ENCODE measurements around the gene DBF4. TPM values are rescaled to one million over a fixed set of nuclear protein-coding genes. Genes with fewer than 3 reads are reported as not detected.
"Not testable (repeated sequence)": the region's sequence is repeated elsewhere in the genome, so short reads cannot be mapped to it uniquely, and the experiment has no call there.

DBF4 gene
- total RNA-seq, 3 donors from 2014 or later, result 9.4 to 18.2 (median 13.4) TPM

DNA sequence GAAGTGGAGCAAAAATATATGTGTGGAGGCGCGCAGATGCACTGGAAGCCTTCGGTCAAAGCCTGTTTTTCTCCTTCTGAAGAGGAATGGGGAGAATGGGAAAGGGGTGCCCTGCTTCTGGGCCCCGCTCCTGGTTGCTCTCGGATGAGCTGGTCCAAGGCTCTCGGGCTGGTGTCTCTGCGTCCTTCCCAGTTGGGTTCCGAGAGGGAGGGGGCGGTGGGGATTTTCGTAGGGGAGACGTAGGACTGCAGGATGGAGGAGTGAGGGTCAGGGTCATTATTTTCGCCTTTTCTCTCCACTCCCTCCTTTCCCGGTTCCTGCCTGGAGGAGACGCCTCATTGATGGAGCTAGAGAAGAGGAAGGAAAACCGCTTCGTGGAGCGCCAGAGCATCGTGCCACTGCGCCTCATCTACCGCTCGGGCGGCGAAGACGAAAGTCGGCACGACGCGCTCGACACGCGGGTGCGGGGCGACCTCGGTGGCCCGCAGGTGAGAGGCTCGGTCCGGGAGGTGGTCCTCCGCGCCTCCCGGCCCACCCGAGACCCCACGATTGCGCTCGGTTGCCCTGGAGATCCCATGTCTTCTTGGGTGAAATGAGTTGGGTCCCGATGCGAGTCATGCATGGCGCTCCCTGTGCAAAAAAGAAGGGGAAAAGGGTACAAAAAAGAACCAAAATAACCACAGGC is 58.5 kb downstream of the DBF4 start:
- H3K9me3 ChIP-seq, result no peaks in the 10 kb centered on the region
- DNase-seq, result peak in 2 of 3 donors; percentile 13 to 35
- ATAC-seq, result peak; percentile 27
- TF ChIP-seq, protein P1, sequence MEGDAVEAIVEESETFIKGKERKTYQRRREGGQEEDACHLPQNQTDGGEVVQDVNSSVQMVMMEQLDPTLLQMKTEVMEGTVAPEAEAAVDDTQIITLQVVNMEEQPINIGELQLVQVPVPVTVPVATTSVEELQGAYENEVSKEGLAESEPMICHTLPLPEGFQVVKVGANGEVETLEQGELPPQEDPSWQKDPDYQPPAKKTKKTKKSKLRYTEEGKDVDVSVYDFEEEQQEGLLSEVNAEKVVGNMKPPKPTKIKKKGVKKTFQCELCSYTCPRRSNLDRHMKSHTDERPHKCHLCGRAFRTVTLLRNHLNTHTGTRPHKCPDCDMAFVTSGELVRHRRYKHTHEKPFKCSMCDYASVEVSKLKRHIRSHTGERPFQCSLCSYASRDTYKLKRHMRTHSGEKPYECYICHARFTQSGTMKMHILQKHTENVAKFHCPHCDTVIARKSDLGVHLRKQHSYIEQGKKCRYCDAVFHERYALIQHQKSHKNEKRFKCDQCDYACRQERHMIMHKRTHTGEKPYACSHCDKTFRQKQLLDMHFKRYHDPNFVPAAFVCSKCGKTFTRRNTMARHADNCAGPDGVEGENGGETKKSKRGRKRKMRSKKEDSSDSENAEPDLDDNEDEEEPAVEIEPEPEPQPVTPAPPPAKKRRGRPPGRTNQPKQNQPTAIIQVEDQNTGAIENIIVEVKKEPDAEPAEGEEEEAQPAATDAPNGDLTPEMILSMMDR (IDR thresholded peaks at IDR 0.05), result no peak
- H3K4me1 ChIP-seq (ENCODE audit: low read depth), result peaks cover 9% of the 10 kb centered on the region
- intact Hi-C loops (cut with DNase I, micrococcal nuclease), result no loop called here
- peak overlapping the region; percentile 35 for H3K4me3 ChIP-seq
- H3K36me3 ChIP-seq (ENCODE audit: low read depth), result no peaks in the 10 kb centered on the region

DNA sequence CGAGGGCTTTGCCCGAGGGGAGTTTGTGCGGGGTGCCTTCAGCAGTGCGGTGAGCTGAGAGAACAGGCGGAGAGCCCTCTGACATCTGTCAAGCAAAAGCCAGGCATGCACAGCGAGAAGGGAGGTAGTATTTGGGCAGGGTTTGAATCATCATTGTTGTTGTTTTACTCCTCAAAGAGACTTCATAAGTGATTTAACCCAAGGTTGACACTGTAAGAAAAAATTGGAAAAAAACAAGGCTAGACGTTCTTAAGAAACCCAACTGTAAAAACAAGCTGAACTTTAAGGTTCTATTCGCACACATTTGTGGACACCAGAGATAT is 59.1 kb downstream of the DBF4 start:
- ATAC-seq, result no peak
- intact Hi-C loops (cut with DNase I, micrococcal nuclease), result no loop called here
- Histone ChIP-seq H3K36me3 (ENCODE audit: low read depth) (no peaks in the 10 kb centered on the region), H3K4me1 (ENCODE audit: low read depth) (peaks cover 9% of the 10 kb centered on the region), H3K4me3 (no peak overlapping the region), H3K9me3 (no peaks in the 10 kb centered on the region)
- TF ChIP-seq, protein P1 (IDR thresholded peaks at IDR 0.05), result no peak
- DNase-seq, result no peak

DNA sequence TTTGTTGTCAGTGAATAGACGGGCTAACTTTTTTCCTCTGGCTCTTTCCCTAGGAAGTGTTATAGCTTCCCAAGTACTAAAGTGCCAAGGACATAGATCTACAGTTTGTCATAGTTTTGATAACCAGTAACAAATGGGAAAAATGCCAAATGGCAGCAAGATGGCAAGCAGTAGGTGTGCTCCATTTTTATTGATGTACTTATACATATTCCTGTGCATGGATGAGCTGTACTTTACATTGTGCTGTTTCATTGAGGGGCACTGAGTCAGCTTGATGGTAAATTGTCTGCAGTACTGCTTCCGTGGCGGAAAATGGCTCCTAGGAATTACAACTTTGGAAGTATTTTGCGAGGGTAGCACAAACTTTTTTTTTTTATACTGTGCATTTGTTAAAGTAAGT is 64.8 kb downstream of the DBF4 start:
- DNase-seq, result no peak
- intact Hi-C loops (cut with DNase I, micrococcal nuclease), result no loop called here
- Histone ChIP-seq H3K9me3 (no peaks in the 10 kb centered on the region), H3K36me3 (ENCODE audit: low read depth) (no peaks in the 10 kb centered on the region), H3K4me1 (ENCODE audit: low read depth) (no peaks in the 10 kb centered on the region), H3K4me3 (no peak overlapping the region)
- peak; percentile 58 for ATAC-seq
- TF ChIP-seq, protein P1 (IDR thresholded peaks at IDR 0.05), result no peak

DNA sequence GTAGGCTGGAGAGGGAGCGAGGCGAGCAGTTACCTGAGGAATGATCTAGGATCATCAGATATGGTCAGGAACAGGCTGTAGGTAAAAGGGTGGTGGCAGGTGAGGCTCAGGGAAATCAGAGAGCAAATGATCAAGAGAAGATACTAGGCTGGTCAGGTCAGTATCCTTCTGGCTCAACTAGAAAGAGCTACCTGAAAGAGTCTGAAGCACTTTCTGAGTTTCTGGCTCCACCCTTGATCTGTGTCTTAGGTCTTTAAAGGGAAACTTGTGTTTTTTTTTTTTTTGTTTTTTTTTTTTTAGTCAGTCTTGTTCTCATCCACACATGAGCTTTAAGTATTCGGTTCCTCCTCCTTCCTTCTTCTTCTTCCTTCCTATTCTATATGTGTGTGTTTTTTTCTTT is 68.3 kb downstream of the DBF4 start:
- ATAC-seq (no peak), DNase-seq (no peak)
- Histone ChIP-seq H3K9me3 (no peaks in the 10 kb centered on the region), H3K36me3 (ENCODE audit: low read depth) (no peaks in the 10 kb centered on the region), H3K4me3 (no peak overlapping the region), H3K4me1 (ENCODE audit: low read depth) (no peaks in the 10 kb centered on the region)
- TF ChIP-seq, protein P1 (IDR thresholded peaks at IDR 0.05), result no peak
- intact Hi-C loops (cut with DNase I, micrococcal nuclease), result no loop called here

DNA sequence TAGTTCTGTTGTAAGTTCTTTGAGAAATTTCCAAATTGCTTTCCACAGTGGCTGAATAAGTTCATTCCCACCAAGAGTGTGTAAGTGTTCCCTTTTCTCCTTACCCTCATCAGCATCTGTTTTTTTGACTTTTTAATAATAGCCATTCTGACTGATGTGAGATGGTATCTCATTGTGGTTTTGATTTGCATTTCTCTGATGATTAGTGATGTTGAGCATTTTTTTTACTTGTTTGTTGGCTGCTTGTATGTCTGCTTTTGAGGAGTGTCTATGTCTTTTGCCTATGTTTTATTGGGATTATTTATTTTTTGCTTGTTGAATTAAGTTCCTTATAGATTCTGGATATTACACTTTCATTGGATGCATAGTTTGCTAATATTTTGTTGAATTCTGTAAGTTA is 69.6 kb downstream of the DBF4 start:
- ATAC-seq, result not testable (repeated sequence)

DNA sequence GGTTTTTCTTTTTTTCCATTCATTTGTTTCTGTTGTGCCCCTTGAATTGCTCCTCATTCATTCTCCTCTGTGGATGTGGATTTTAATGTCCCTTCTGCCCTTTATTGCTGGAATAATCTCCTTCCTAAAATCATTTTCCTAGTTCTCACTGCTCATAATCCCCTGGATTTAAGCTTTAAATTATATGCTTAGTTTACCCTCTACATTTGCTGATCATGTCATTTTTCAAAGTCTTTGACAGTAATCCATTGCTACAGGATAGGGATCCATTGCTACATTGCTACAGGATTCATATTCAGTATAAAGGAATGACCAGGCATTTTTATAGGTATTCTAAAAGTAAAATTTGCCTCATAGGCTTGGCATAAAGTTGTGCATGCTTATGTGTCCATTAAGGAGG is 72.1 kb downstream of the DBF4 start:
- Histone ChIP-seq H3K9me3 (no peaks in the 10 kb centered on the region), H3K36me3 (ENCODE audit: low read depth) (no peaks in the 10 kb centered on the region), H3K4me1 (ENCODE audit: low read depth) (no peaks in the 10 kb centered on the region), H3K4me3 (no peak overlapping the region)
- TF ChIP-seq, protein P1 (IDR thresholded peaks at IDR 0.05), result no peak
- intact Hi-C loops (cut with DNase I, micrococcal nuclease), result no loop called here
- ATAC-seq (no peak), DNase-seq (no peak)

More for the DNA sequence above, 69.6 kb downstream of the DBF4 start:
- H3K9me3 ChIP-seq; H3K4me1 ChIP-seq (ENCODE audit: low read depth); DNase-seq; H3K4me3 ChIP-seq; intact Hi-C loops (cut with DNase I, micrococcal nuclease); H3K36me3 ChIP-seq (ENCODE audit: low read depth): not testable (repeated sequence)

Other genes starting within 250 kb of the DBF4 start
- 10 to 100 TPM in 1 of 3 donors, 1 to 10 TPM in 2; 5.9 to 15.5 (median 6.0) TPM for gene RUNDC3B, start 248.1 kb upstream of the DBF4 start, total RNA-seq
- gene SLC25A40, start 133 bp upstream of the DBF4 start, total RNA-seq, result 10 to 100 TPM; 21.6 to 31.1 (median 29.0) TPM
- gene ADAM22, start 57.8 kb downstream of the DBF4 start, total RNA-seq, result 1 to 10 TPM; 1.8 to 4.6 (median 3.7) TPM